GM18867 (cell line): Measurements from ENCODE around the gene PTPRN2.

Source experiments
- ATAC-seq: cut with Tn5 transposase; IDR thresholded peaks from one replicate; pipeline ENCODE4 v1.9.1; 2021; ENCODE audit warnings: mild to moderate bottlenecking, moderate library complexity; ENCODE audit not compliant: unreplicated experiment

The PTPRN2 gene

GRCh38 chr7:158134824-158135223 is 452.8 kb downstream of the PTPRN2 start:
- ATAC-seq: no peak

GRCh38 chr7:158133515-158134271 is 453.9 kb downstream of the PTPRN2 start:
- ATAC-seq: no peak

GRCh38 chr7:158133057-158133456 is 454.6 kb downstream of the PTPRN2 start:
- no peak for ATAC-seq

- no peak for ATAC-seq
Measured at GRCh38 chr7:158130023-158130409, 457.6 kb downstream of the PTPRN2 start.

- ATAC-seq: no peak
Measured at GRCh38 chr7:158129037-158130022, 458.3 kb downstream of the PTPRN2 start.

- no peak for ATAC-seq
Measured at GRCh38 chr7:158128572-158128971, 459.1 kb downstream of the PTPRN2 start.

- no peak for ATAC-seq
Measured at GRCh38 chr7:158127241-158127640, 460.4 kb downstream of the PTPRN2 start.

- ATAC-seq: no peak
Measured at GRCh38 chr7:158126661-158127060, 461.0 kb downstream of the PTPRN2 start.

GRCh38 chr7:158125721-158126120 is 461.9 kb downstream of the PTPRN2 start:
- ATAC-seq: no peak

- ATAC-seq: no peak
Measured at GRCh38 chr7:158125091-158125490, 462.5 kb downstream of the PTPRN2 start.

GRCh38 chr7:158124671-158125079 is 462.9 kb downstream of the PTPRN2 start:
- no peak for ATAC-seq

GRCh38 chr7:158123753-158124152 is 463.9 kb downstream of the PTPRN2 start:
- ATAC-seq: no peak

GRCh38 chr7:158123214-158123613 is 464.4 kb downstream of the PTPRN2 start:
- no peak for ATAC-seq

GRCh38 chr7:158121441-158122045 is 466.1 kb downstream of the PTPRN2 start:
- no peak for ATAC-seq

GRCh38 chr7:158120716-158121115 is 466.9 kb downstream of the PTPRN2 start:
- no peak for ATAC-seq

- no peak for ATAC-seq
Measured at GRCh38 chr7:158120316-158120715, 467.3 kb downstream of the PTPRN2 start.

- ATAC-seq: no peak
Measured at GRCh38 chr7:158117341-158118222, 470.0 kb downstream of the PTPRN2 start.

- no peak for ATAC-seq
Measured at GRCh38 chr7:158116235-158116634, 471.4 kb downstream of the PTPRN2 start.

- no peak for ATAC-seq
Measured at GRCh38 chr7:158114056-158114850, 473.4 kb downstream of the PTPRN2 start.
